Measurements from ENCODE around the gene PRMT6.

GRCh38 chr1:107019166-107019565 lies 37.3 kb upstream of the PRMT6 start:
- no peak for TF ChIP-seq NFRKB (IDR thresholded peaks at IDR 0.05)
- TF ChIP-seq FOXA1 (IDR thresholded peaks at IDR 0.05): no peak
- TF ChIP-seq TARDBP (IDR thresholded peaks at IDR 0.05): no peak
- no peak for TF ChIP-seq LEF1 (IDR thresholded peaks at IDR 0.05; ENCODE audit: borderline replicate concordance)
- TF ChIP-seq FOXK2 (IDR thresholded peaks at IDR 0.05): no peak
